Osteoblast (primary cell): ENCODE results near the gene VOPP1. TPM values are rescaled to one million over a fixed set of nuclear protein-coding genes. Genes with fewer than 3 reads are reported as not detected.

Experiments
- DNase-seq: peaks from one replicate; pipeline ENCODE4 v3.0.0; 2011; ENCODE audit warnings: low spot score, mixed read lengths; ENCODE audit not compliant: insufficient read length; ENCODE audit errors: missing footprints
- H2AFZ ChIP-seq: 2 replicates; pipeline ENCODE4 v1.6.0; 2011; ENCODE audit warnings: mild to moderate bottlenecking, low read length
- H3K27ac ChIP-seq: 2 replicates; pipeline ENCODE4 v1.5.1; 2011; ENCODE audit warnings: mild to moderate bottlenecking, low read depth, low read length, moderate library complexity
- H3K27me3 ChIP-seq: 2 replicates; pipeline ENCODE4 v1.6.0; 2012; ENCODE audit warnings: mild to moderate bottlenecking, control low read depth, inconsistent platforms, low read length, moderate library complexity; ENCODE audit not compliant: insufficient read depth
- H3K36me3 ChIP-seq: 2 replicates; pipeline ENCODE4 v1.5.1; 2011; ENCODE audit warnings: mild to moderate bottlenecking, low read length, control low read depth, moderate library complexity; ENCODE audit not compliant: insufficient read depth
- H3K4me1 ChIP-seq: 2 replicates; pipeline ENCODE4 v1.5.1; 2011; ENCODE audit warnings: mild to moderate bottlenecking, low read length, control low read depth, moderate library complexity; ENCODE audit not compliant: insufficient read depth
- H3K4me2 ChIP-seq: 2 replicates; pipeline ENCODE4 v1.6.0; 2011; ENCODE audit warnings: mild to moderate bottlenecking, low read length; ENCODE audit not compliant: insufficient read depth
- H3K4me3 ChIP-seq: fragments of 200-600 bp; sonication (generic); 3 replicates; pipeline ENCODE4 v1.5.1; 2012; ENCODE audit warnings: mild to moderate bottlenecking, low read length, inconsistent platforms; ENCODE audit not compliant: insufficient read depth
- H3K79me2 ChIP-seq: 2 replicates; pipeline ENCODE4 v1.6.0; 2012; ENCODE audit warnings: mild to moderate bottlenecking, low read length, control low read depth, inconsistent platforms; ENCODE audit not compliant: insufficient read depth
- H3K9me3 ChIP-seq: 2 replicates; pipeline ENCODE4 v1.5.1; 2011; ENCODE audit warnings: low read depth, low read length, control low read depth
- H4K20me1 ChIP-seq: 2 replicates; pipeline ENCODE4 v1.6.0; 2012; ENCODE audit warnings: mild to moderate bottlenecking, low read length, control low read depth; ENCODE audit not compliant: insufficient read depth
- CTCF ChIP-seq: IDR thresholded peaks from 2 replicates; pipeline ENCODE4 v1.5.1; 2011; ENCODE audit warnings: mild to moderate bottlenecking, low read depth, low read length, moderate library complexity; ENCODE audit errors: extremely low read depth
- total RNA-seq: library from RNA; depleted of rRNA; stranded (reverse); fragments of >200 nt; gene quantifications from 2 replicates; pipeline ENCODE4 v1.2.3, GENCODE V29; 2012

VOPP1 gene
- total RNA-seq, 1 donor: 74.6 TPM

- H3K9me3 ChIP-seq: no peaks in the 10 kb centered on the region
- H3K27me3 ChIP-seq: no peaks in the 10 kb centered on the region
- DNase-seq: no peak
- H4K20me1 ChIP-seq: peaks cover 72% of the 10 kb centered on the region
- peaks cover 71% of the 10 kb centered on the region for H3K79me2 ChIP-seq
- H3K27ac ChIP-seq: no peak overlapping the region
- H3K4me3 ChIP-seq: no peak overlapping the region
- no peaks in the 10 kb centered on the region for H3K36me3 ChIP-seq
- no peak overlapping the region for H3K4me2 ChIP-seq
- H2AFZ ChIP-seq: no peak overlapping the region
- H3K4me1 ChIP-seq: peaks cover 29% of the 10 kb centered on the region
- no peak for TF ChIP-seq CTCF
These were observed 40.8 kb downstream of the VOPP1 start for GRCh38 chr7:55531536-55531935.

- Histone ChIP-seq H3K36me3 (no peaks in the 10 kb centered on the region), H3K4me2 (no peak overlapping the region), H3K4me1 (peaks cover 5% of the 10 kb centered on the region), H3K27me3 (no peaks in the 10 kb centered on the region), H3K79me2 (peaks cover 75% of the 10 kb centered on the region), H2AFZ (no peak overlapping the region), H3K9me3 (no peaks in the 10 kb centered on the region), H4K20me1 (peaks cover 52% of the 10 kb centered on the region), H3K27ac (no peak overlapping the region), H3K4me3 (no peak overlapping the region)
- no peak for DNase-seq
- no peak for TF ChIP-seq CTCF
These were observed 45.0 kb downstream of the VOPP1 start for GRCh38 chr7:55527307-55527706.

GRCh38 chr7:55526770-55527169 lies 45.5 kb downstream of the VOPP1 start:
- Histone ChIP-seq H3K79me2 (peaks cover 74% of the 10 kb centered on the region), H3K27me3 (no peaks in the 10 kb centered on the region), H3K9me3 (no peaks in the 10 kb centered on the region), H3K4me2 (no peak overlapping the region), H2AFZ (no peak overlapping the region), H3K4me3 (no peak overlapping the region), H3K36me3 (no peaks in the 10 kb centered on the region), H3K27ac (no peak overlapping the region), H3K4me1 (peaks cover 4% of the 10 kb centered on the region), H4K20me1 (peaks cover 51% of the 10 kb centered on the region)
- no peak for TF ChIP-seq CTCF
- no peak for DNase-seq

DNA sequence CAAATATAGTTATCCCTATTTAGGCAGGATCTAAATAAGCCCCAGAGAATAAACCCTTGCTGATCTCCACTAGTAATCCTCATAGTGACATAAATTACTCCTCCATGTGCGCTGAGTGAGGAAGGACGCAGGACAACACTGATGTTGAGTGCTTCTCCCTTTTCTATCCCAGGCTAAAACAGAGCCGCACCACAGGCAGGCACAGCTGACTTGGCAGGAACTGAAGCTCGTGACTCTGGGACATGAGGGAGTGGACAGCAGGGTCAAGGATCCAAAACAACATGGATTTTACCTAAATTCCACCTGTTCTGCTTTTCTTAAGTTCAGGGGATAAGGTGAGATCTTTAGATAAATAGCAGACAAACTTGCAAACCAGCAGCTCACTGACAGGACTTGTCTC lies 46.0 kb downstream of the VOPP1 start:
- Histone ChIP-seq H3K79me2 (peaks cover 75% of the 10 kb centered on the region), H4K20me1 (peaks cover 53% of the 10 kb centered on the region), H3K27me3 (no peaks in the 10 kb centered on the region), H3K9me3 (no peaks in the 10 kb centered on the region), H3K27ac (no peak overlapping the region), H3K36me3 (no peaks in the 10 kb centered on the region), H3K4me3 (no peak overlapping the region), H3K4me1 (no peaks in the 10 kb centered on the region), H3K4me2 (no peak overlapping the region), H2AFZ (no peak overlapping the region)
- DNase-seq: no peak
- no peak for TF ChIP-seq CTCF
